HepG2 (cell line): ENCODE results near the gene TBX10. TPM values are rescaled to one million over a fixed set of nuclear protein-coding genes. Genes with fewer than 3 reads are reported as not detected.

Experiments
- ADNP ChIP-seq: sonication (generic); formaldehyde crosslinking; IDR thresholded peaks from 2 replicates; pipeline ENCODE4 v1.4.0; 2020; ENCODE audit warnings: missing genetic modification reagents
- CBX1 ChIP-seq: IDR thresholded peaks from one replicate; pipeline ENCODE4 v1.6.1; 2016; ENCODE audit warnings: antibody characterized with exemption, low read depth
- CENPBD1 ChIP-seq: sonication (generic); formaldehyde crosslinking; IDR thresholded peaks from 2 replicates; pipeline ENCODE4 v1.8.0; 2022; ENCODE audit warnings: missing genetic modification reagents, low read depth, mild to moderate bottlenecking, borderline replicate concordance
- CHD4 ChIP-seq: fragments of 200-600 bp; sonication (generic); IDR thresholded peaks from 2 replicates; pipeline ENCODE4 v1.7.0; 2017; ENCODE audit warnings: mild to moderate bottlenecking, low read length, borderline replicate concordance
- HOXA7 ChIP-seq: sonication (generic); formaldehyde crosslinking; IDR thresholded peaks from 2 replicates; pipeline ENCODE4 v1.8.1; 2022; ENCODE audit warnings: mild to moderate bottlenecking, missing genetic modification reagents, moderate library complexity
- MIER2 ChIP-seq: IDR thresholded peaks from 2 replicates; pipeline ENCODE4 v1.6.1; 2016; ENCODE audit warnings: missing biosample characterization, missing genetic modification reagents
- MXD1 ChIP-seq: sonication (generic); formaldehyde crosslinking; IDR thresholded peaks from 2 replicates; pipeline ENCODE4 v1.4.0; 2020; ENCODE audit warnings: mild to moderate bottlenecking, missing genetic modification reagents
- MXD4 ChIP-seq: IDR thresholded peaks from 2 replicates; pipeline ENCODE4 v1.6.1; 2016; ENCODE audit warnings: mild to moderate bottlenecking, missing biosample characterization, missing genetic modification reagents
- MZF1 ChIP-seq: sonication (generic); formaldehyde crosslinking; IDR thresholded peaks from 2 replicates; pipeline ENCODE4 v1.8.1; 2023; ENCODE audit warnings: mild to moderate bottlenecking, missing genetic modification reagents, borderline replicate concordance
- POGZ ChIP-seq: sonication (generic); formaldehyde crosslinking; IDR thresholded peaks from 2 replicates; pipeline ENCODE4 v1.4.0; 2020; ENCODE audit warnings: mild to moderate bottlenecking, missing genetic modification reagents
- RBM39 ChIP-seq: fragments of 200-400 bp; formaldehyde crosslinking; IDR thresholded peaks from one replicate; pipeline ENCODE4 v1.6.1; 2018; ENCODE audit warnings: antibody characterized with exemption, mild to moderate bottlenecking, low read depth, low read length; ENCODE audit not compliant: poor library complexity, severe bottlenecking
- RFX1 ChIP-seq: fragments of 450-650 bp; IDR thresholded peaks from 2 replicates; pipeline ENCODE4 v1.6.1; 2017
- RFX5 ChIP-seq: IDR thresholded peaks from 2 replicates; pipeline ENCODE4 v1.6.1; 2011; ENCODE audit warnings: low read depth, low read length, improper control_type of control experiment
- SETDB1 ChIP-seq: sonication (generic); formaldehyde crosslinking; IDR thresholded peaks from 2 replicates; pipeline ENCODE4 v1.5.1; 2020; ENCODE audit warnings: missing genetic modification reagents, mild to moderate bottlenecking, borderline replicate concordance
- TFE3 ChIP-seq: IDR thresholded peaks from 2 replicates; pipeline ENCODE4 v1.6.1; 2016
- THAP8 ChIP-seq: sonication (generic); formaldehyde crosslinking; IDR thresholded peaks from 2 replicates; pipeline ENCODE4 v1.5.1; 2020; ENCODE audit warnings: missing genetic modification reagents, mild to moderate bottlenecking, borderline replicate concordance
- YY1 ChIP-seq: IDR thresholded peaks from 2 replicates; pipeline ENCODE4 v1.6.1; 2011; ENCODE audit warnings: low read length, low read depth, moderate library complexity, mild to moderate bottlenecking; ENCODE audit not compliant: insufficient read depth, insufficient replicate concordance
- ZBTB3 ChIP-seq: sonication (generic); formaldehyde crosslinking; IDR thresholded peaks from 2 replicates; pipeline ENCODE4 v1.4.0; 2020; ENCODE audit warnings: low read depth, mild to moderate bottlenecking, moderate library complexity, missing genetic modification reagents, borderline replicate concordance
- ZNF17 ChIP-seq: sonication (generic); formaldehyde crosslinking; IDR thresholded peaks from 2 replicates; pipeline ENCODE4 v1.5.0; 2020; ENCODE audit warnings: mild to moderate bottlenecking, missing genetic modification reagents
- ZNF333 ChIP-seq: sonication (generic); formaldehyde crosslinking; IDR thresholded peaks from 2 replicates; pipeline ENCODE4 v1.4.0; 2020; ENCODE audit warnings: mild to moderate bottlenecking, missing genetic modification reagents, borderline replicate concordance
- ZNF513 ChIP-seq: sonication (generic); formaldehyde crosslinking; conservative IDR thresholded peaks from 2 replicates; pipeline ENCODE4 v1.5.0; 2020; ENCODE audit warnings: missing genetic modification reagents
- ZNF530 ChIP-seq: sonication (generic); formaldehyde crosslinking; IDR thresholded peaks from 2 replicates; pipeline ENCODE4 v1.5.0; 2020; ENCODE audit warnings: low read depth, mild to moderate bottlenecking, missing genetic modification reagents
- ZNF562 ChIP-seq: sonication (generic); formaldehyde crosslinking; IDR thresholded peaks from 2 replicates; pipeline ENCODE4 v1.8.0; 2022; ENCODE audit warnings: missing genetic modification reagents, borderline replicate concordance
- ZNF607 ChIP-seq: sonication (generic); formaldehyde crosslinking; IDR thresholded peaks from 2 replicates; pipeline ENCODE4 v1.5.1; 2020; ENCODE audit warnings: missing genetic modification reagents, mild to moderate bottlenecking, borderline replicate concordance
- ZNF619 ChIP-seq: sonication (generic); formaldehyde crosslinking; IDR thresholded peaks from 2 replicates; pipeline ENCODE4 v1.4.0; 2020; ENCODE audit warnings: mild to moderate bottlenecking, missing genetic modification reagents
- ZNF724P ChIP-seq: sonication (generic); formaldehyde crosslinking; IDR thresholded peaks from 2 replicates; pipeline ENCODE4 v1.8.0; 2022; ENCODE audit warnings: missing genetic modification reagents, borderline replicate concordance
- ZNF772 ChIP-seq: sonication (generic); formaldehyde crosslinking; IDR thresholded peaks from 2 replicates; pipeline ENCODE4 v1.5.0; 2020; ENCODE audit warnings: mild to moderate bottlenecking, missing genetic modification reagents
- polyA plus RNA-seq, 8 experiments: library from polyadenylated mRNA; depleted of rRNA in 3 of 8; stranded (reverse) in 7 of 8; unstranded in 1 of 8; fragments of >200 nt; fragmentation: Illumina TruSeq in 4 of 8; extraction: Trizol in 4 of 8; gene quantifications; 2 replicates each; pipeline versions ENCODE4 v1.2.1 to v1.2.3, GENCODE V29; 2011 to 2016; ENCODE audit warnings: low read depth in 4 of 8, missing spikeins in 1 of 8, mixed read lengths in 1 of 8; ENCODE audit not compliant: insufficient read depth in 1 of 8
- total RNA-seq, 5 experiments: library from RNA; depleted of rRNA; stranded (reverse); fragments of >200 nt; fragmentation: Illumina TruSeq; extraction: Trizol; gene quantifications; 2 replicates each; pipeline ENCODE4 v1.2.3, GENCODE V29; 2016; ENCODE audit warnings: low read depth in 1 of 5

Gene TBX10
- total and polyA plus RNA-seq, 2 of the 13 experiments (the other 11 are each of a cell fraction or from before 2014, with no cell fraction given): 0.27 to 1.7 TPM

GRCh38 chr11:67630943-67631331 lies 8.6 kb downstream of the TBX10 start (continued):
- TF ChIP-seq MIER2 (CRISPR knock-in tag) (no peak), RFX5 (no peak), ZNF607 (CRISPR knock-in tag) (no peak), ZNF562 (CRISPR knock-in tag) (no peak), ZNF333 (0 out of 2 replicates have a peak, but pooled peaks have one; percentile 14), YY1 (no peak), RFX1 (no peak), TFE3 (CRISPR knock-in tag) (no peak), POGZ (CRISPR knock-in tag) (no peak), CBX1 (no peak), THAP8 (CRISPR knock-in tag) (no peak), RBM39 (no peak), MXD1 (no peak), MXD4 (CRISPR knock-in tag) (no peak), MZF1 (CRISPR knock-in tag) (no peak), ZNF619 (CRISPR knock-in tag) (no peak), ZNF17 (CRISPR knock-in tag) (0 out of 2 replicates have a peak, but pooled peaks have one; percentile 57), HOXA7 (no peak), ZNF772 (no peak), ZNF513 (no peak), ZBTB3 (CRISPR knock-in tag) (0 out of 2 replicates have a peak, but pooled peaks have one; percentile 54), ZNF530 (CRISPR knock-in tag) (no peak), CENPBD1 (no peak), SETDB1 (CRISPR knock-in tag) (no peak), CHD4 (peak; percentile 41; the same call in 1 of the 2 replicates), ZNF724P (CRISPR knock-in tag) (no peak), ADNP (0 out of 2 replicates have a peak, but pooled peaks have one; percentile 66)
